ENCODE results near the gene ELMO1.

Gene ELMO1

DNA sequence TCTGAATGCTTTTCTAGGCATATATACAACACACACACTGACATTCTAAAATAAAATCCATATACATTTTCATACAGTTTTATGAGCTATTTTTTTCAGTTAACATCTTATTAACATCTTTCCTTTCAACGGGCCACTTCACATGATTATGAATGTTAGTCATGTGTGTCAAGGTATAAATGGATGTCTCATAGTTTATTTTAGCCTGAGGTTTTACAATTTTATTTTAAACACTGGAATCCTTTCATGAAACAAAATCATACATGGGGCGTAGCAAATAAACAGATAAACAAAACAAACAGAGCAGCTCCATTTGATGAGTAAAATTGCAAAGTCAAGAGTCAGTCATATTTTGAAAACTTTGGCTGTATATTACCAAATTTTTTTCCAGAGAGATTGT, 604.3 kb downstream of the ELMO1 start:
- Mint-ChIP-seq H3K9me3 (peaks cover 14% of the 10 kb centered on the region), H3K27ac (no peak overlapping the region), H3K4me1 (ENCODE audit: low read depth) (peaks cover 8% of the 10 kb centered on the region), H3K4me3 (no peak overlapping the region), H3K36me3 (ENCODE audit: low read depth) (peaks cover 7% of the 10 kb centered on the region), H3K27me3 (no peaks in the 10 kb centered on the region)
- intact Hi-C loops (cut with micrococcal nuclease): no loop called here

DNA sequence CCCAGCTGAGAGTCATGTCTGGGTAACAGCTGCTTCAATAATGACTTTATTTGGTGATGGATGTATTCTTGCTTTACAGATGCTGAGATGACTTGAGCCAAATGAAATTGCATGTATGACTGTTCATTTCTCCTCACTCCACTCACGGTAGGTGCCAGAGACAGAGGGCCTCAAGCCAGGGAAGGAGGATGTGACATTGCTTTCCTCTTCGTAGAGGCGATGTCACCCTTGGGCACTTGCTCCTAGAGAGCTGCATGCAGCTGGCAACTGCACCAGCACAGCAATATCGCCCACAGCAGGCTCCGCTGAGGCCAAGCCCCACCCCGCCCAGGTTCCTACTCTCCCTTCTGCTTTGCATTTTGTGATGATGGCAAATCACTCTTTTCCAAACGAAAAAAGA, 607.8 kb downstream of the ELMO1 start:
- Mint-ChIP-seq H3K36me3 (ENCODE audit: low read depth) (no peaks in the 10 kb centered on the region), H3K27ac (no peak overlapping the region), H3K9me3 (peaks cover 5% of the 10 kb centered on the region), H3K4me3 (no peak overlapping the region), H3K27me3 (no peaks in the 10 kb centered on the region), H3K4me1 (ENCODE audit: low read depth) (peaks cover 8% of the 10 kb centered on the region)
- intact Hi-C loops (cut with micrococcal nuclease): no loop called here

GRCh38 chr7:36838616-36839225, 609.9 kb downstream of the ELMO1 start:
- Mint-ChIP-seq H3K27ac (no peak overlapping the region), H3K4me1 (ENCODE audit: low read depth) (peaks cover 8% of the 10 kb centered on the region), H3K4me3 (no peak overlapping the region), H3K36me3 (ENCODE audit: low read depth) (no peaks in the 10 kb centered on the region), H3K27me3 (no peaks in the 10 kb centered on the region), H3K9me3 (peaks cover 6% of the 10 kb centered on the region)
- intact Hi-C loops (cut with micrococcal nuclease): no loop called here

DNA sequence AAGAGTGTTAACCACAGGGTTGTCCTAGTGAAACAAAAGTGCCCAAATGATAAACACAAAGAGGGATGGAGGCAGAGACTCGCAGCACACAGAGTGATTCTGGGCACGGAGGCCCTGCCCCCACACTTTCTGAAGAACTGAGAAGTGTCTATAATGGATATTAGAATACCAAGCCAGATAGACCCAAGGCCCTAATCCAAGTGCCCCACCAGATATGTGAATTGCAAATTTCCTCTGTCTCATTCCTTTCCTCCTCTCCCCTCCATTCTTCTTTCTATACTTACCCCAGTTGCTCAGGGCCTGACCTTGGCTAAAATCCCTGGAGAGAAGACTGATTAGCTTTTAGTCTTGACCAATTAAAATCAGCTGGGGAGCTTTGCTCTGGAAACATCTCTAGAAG, 617.6 kb downstream of the ELMO1 start:
- no peaks in the 10 kb centered on the region for H3K36me3 Mint-ChIP-seq (ENCODE audit: low read depth)
- intact Hi-C loops (cut with micrococcal nuclease): no loop called here
- no peak overlapping the region for H3K27ac Mint-ChIP-seq
- peaks cover 2% of the 10 kb centered on the region for H3K9me3 Mint-ChIP-seq
- H3K4me3 Mint-ChIP-seq: no peak overlapping the region
- H3K4me1 Mint-ChIP-seq (ENCODE audit: low read depth): peaks cover 8% of the 10 kb centered on the region
- H3K27me3 Mint-ChIP-seq: no peaks in the 10 kb centered on the region

DNA sequence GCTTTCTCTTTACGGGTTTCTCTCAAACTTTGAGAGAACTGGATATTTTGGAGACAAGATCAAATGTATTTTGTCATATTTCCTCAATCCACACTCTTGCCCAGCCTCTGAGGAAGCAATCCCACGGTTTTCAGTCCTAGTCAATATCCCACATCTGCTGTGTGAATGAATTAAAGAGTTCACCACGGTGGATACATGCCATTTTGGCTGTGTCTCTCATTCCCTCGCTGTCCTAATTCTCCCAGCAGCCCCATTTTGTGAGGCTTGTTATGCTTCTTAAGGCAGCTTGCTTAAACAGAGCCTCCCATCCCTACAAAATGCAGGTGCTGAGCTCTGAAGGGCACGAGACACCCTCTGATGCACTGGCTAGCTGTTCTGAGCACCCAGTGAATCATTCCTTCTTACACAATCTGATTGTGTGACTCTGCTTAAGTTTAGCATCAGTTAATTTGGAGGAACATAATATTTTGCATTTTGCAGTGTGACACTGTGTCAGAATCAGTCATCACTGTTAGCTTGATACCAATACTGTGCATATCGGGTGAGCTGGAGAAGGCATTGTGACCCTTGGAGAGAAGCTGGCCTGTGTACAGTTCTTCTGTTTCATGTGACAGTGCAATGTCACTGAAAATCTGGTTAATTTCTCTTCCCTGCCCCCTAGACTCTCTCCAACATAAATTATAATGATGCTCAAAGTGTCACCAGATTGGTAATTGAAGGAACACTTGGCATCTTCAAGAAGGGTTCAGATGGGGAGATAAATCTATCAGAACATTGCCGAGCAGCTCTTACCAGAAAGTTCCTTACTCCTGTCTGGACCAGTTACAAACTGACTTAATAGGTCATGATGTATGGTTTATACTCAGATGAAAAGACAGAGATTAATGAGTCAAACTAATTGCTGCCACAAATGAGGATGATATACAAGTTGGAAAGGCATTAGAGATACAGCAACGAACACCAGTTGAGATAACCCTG, 620.6 kb downstream of the ELMO1 start:
- no peaks in the 10 kb centered on the region for H3K36me3 Mint-ChIP-seq (ENCODE audit: low read depth)
- H3K4me3 Mint-ChIP-seq: no peak overlapping the region
- H3K27me3 Mint-ChIP-seq: peaks cover 3% of the 10 kb centered on the region
- intact Hi-C loops (cut with micrococcal nuclease): no loop called here
- H3K9me3 Mint-ChIP-seq: no peaks in the 10 kb centered on the region
- H3K27ac Mint-ChIP-seq: no peak overlapping the region
- peaks cover 8% of the 10 kb centered on the region for H3K4me1 Mint-ChIP-seq (ENCODE audit: low read depth)

DNA sequence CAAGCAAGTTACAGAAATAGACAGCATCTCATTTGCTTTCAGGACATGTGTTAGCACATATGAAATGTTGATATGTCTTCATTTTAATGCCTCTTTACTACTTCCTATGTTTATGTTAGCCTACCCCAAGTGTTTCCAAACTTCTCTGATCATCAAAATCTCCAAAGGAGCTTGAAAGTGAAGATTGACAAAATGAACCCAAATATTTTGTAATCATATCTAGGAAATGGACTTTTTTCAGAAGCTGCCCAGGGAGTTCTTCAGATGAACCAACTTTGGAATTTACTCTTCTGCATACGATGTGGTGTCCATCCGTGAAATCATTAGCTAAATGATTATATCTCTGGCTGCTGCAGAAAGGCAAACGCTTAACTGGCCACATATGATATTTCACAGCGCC, 623.2 kb downstream of the ELMO1 start:
- intact Hi-C loops (cut with micrococcal nuclease): no loop called here
- Mint-ChIP-seq H3K4me1 (ENCODE audit: low read depth) (peaks cover 16% of the 10 kb centered on the region), H3K4me3 (no peak overlapping the region), H3K9me3 (no peaks in the 10 kb centered on the region), H3K27me3 (peaks cover 3% of the 10 kb centered on the region), H3K27ac (no peak overlapping the region), H3K36me3 (ENCODE audit: low read depth) (no peaks in the 10 kb centered on the region)

GRCh38 chr7:36823353-36823752, 625.3 kb downstream of the ELMO1 start:
- peaks cover 3% of the 10 kb centered on the region for H3K27me3 Mint-ChIP-seq
- no peaks in the 10 kb centered on the region for H3K36me3 Mint-ChIP-seq (ENCODE audit: low read depth)
- peaks cover 28% of the 10 kb centered on the region for H3K4me1 Mint-ChIP-seq (ENCODE audit: low read depth)
- H3K4me3 Mint-ChIP-seq: no peak overlapping the region
- H3K27ac Mint-ChIP-seq: no peak overlapping the region
- intact Hi-C loops (cut with micrococcal nuclease): no loop called here
- H3K9me3 Mint-ChIP-seq: no peaks in the 10 kb centered on the region

DNA sequence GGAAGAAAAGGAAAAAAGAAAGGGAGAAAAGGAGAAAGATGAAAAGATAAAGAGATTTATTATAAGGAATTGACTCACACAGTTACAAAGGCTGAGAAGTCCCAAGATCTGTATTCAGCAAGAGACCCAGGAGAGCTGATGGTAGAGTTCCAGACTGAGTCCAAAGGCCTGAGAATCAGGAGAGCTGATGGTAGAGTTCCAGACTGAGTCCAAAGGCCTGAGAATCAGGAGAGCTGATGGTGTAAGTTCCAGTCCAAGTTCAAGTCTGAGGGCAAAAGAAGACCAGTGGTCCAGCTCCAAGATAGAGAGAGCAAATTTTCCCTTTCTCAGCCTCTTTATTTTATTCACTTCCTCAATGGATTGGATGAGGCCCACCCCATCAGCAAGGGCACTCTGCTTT, 627.0 kb downstream of the ELMO1 start:
- peaks cover 20% of the 10 kb centered on the region for H3K4me1 Mint-ChIP-seq (ENCODE audit: low read depth)
- H3K27ac Mint-ChIP-seq: no peak overlapping the region
- H3K36me3 Mint-ChIP-seq (ENCODE audit: low read depth): no peaks in the 10 kb centered on the region
- no peak overlapping the region for H3K4me3 Mint-ChIP-seq
- H3K27me3 Mint-ChIP-seq: peaks cover 3% of the 10 kb centered on the region
- H3K9me3 Mint-ChIP-seq: no peaks in the 10 kb centered on the region
- intact Hi-C loops (cut with micrococcal nuclease): no loop called here

DNA sequence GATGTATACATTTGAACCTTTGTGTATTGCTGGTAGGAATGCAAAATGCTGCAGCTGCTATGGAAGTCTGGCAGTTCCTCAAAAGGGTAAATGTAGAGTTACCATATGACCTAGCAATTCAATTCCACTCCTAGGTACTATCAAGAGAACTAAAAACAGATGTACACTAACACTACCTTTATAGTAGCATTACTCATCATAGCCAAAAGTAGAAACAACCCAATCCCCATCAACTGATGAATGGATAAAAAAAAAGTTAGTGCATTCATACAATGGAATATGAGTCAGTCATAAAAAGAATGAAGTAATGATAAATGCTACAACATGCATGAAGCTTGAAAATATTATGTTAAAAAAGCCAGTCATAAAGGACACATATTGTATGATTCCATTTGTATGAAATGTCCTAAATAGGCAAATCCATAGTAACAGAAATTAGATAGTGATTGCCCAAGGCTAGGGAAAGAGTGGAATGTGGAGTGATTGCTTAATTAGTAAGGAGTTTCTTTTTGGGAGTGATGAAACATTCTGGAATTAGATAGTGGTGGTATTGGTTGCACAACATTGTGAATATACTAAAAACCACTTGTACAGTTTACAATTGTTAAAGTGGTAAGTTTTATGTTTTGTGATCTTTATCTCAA, 628.0 kb downstream of the ELMO1 start:
- Mint-ChIP-seq H3K27me3 (peaks cover 3% of the 10 kb centered on the region), H3K4me3 (no peak overlapping the region), H3K36me3 (ENCODE audit: low read depth) (no peaks in the 10 kb centered on the region), H3K9me3 (no peaks in the 10 kb centered on the region), H3K27ac (no peak overlapping the region), H3K4me1 (ENCODE audit: low read depth) (peaks cover 20% of the 10 kb centered on the region)
- intact Hi-C loops (cut with micrococcal nuclease): no loop called here

- no peaks in the 10 kb centered on the region for H3K36me3 Mint-ChIP-seq (ENCODE audit: low read depth)
- intact Hi-C loops (cut with micrococcal nuclease): no loop called here
- H3K9me3 Mint-ChIP-seq: no peaks in the 10 kb centered on the region
- peaks cover 20% of the 10 kb centered on the region for H3K4me1 Mint-ChIP-seq (ENCODE audit: low read depth)
- no peak overlapping the region for H3K27ac Mint-ChIP-seq
- H3K27me3 Mint-ChIP-seq: no peaks in the 10 kb centered on the region
- no peak overlapping the region for H3K4me3 Mint-ChIP-seq
Measured at GRCh38 chr7:36819639-36820038, 629.0 kb downstream of the ELMO1 start.

DNA sequence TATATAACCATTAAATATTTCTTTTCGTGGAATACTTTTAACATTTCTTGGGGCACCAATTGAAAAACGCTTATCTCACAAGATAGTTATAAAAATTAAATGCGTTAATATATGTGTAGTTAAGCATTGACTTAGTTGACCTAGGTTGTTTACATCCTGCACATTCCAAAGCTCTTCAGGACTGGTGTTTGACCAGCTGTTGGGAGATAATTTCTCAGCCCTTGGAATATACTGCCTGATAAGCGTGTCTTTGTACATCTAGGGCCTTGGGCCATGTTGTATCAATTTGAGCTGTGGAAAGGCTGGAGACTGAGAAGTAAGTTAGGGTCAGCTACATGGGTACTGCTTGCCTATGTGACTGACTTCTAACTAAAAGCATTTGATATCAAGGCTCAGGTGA, 634.4 kb downstream of the ELMO1 start:
- intact Hi-C loops (cut with micrococcal nuclease): no loop called here
- H3K4me3 Mint-ChIP-seq: no peak overlapping the region
- no peaks in the 10 kb centered on the region for H3K9me3 Mint-ChIP-seq
- no peak overlapping the region for H3K27ac Mint-ChIP-seq
- H3K27me3 Mint-ChIP-seq: no peaks in the 10 kb centered on the region
- no peaks in the 10 kb centered on the region for H3K36me3 Mint-ChIP-seq (ENCODE audit: low read depth)
- H3K4me1 Mint-ChIP-seq (ENCODE audit: low read depth): peaks cover 8% of the 10 kb centered on the region

DNA sequence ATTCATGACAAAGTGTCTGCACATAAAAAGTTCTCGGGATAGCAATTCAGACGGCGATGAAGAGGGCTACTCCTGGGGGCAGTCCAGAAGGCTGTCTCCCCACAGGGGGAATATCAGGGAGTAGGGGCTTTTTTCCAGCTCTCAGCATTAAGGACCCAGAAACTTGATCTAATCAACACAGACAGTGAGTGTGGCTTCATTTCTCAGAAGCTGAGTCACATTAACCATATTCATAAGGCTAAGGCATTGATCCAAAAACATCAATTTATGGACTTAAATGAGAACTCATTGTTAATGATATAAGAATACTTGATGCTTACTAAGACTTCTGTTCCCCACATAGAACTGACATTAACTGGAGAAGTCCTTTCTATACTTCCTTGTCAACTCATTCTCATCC, 636.9 kb downstream of the ELMO1 start:
- Mint-ChIP-seq H3K9me3 (no peaks in the 10 kb centered on the region), H3K4me1 (ENCODE audit: low read depth) (peaks cover 9% of the 10 kb centered on the region), H3K27ac (no peak overlapping the region), H3K27me3 (no peaks in the 10 kb centered on the region), H3K36me3 (ENCODE audit: low read depth) (no peaks in the 10 kb centered on the region), H3K4me3 (no peak overlapping the region)
- intact Hi-C loops (cut with micrococcal nuclease): no loop called here

GRCh38 chr7:36810489-36810888, 638.2 kb downstream of the ELMO1 start:
- Mint-ChIP-seq H3K36me3 (ENCODE audit: low read depth) (no peaks in the 10 kb centered on the region), H3K27me3 (no peaks in the 10 kb centered on the region), H3K9me3 (no peaks in the 10 kb centered on the region), H3K4me1 (ENCODE audit: low read depth) (peaks cover 14% of the 10 kb centered on the region), H3K27ac (no peak overlapping the region), H3K4me3 (no peak overlapping the region)
- intact Hi-C loops (cut with micrococcal nuclease): no loop called here

DNA sequence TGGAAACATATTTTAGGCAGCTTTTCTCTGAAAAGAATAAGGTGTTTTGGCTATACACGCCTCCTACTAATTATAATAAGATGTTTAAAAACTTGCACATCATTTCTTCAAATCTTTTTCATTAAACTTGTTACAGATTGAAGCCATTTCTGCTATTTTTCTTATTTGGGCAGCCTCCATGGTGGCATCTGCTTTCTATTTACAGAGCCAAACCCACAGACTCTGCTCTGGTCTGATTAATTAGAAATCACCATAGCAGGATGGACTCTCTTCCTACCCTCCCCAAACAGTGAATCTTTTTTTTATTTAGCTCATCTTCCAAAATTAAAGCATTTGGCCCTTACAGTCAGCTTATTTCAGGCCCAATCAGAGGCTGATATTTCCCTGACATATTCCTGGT, 638.6 kb downstream of the ELMO1 start:
- Mint-ChIP-seq H3K36me3 (ENCODE audit: low read depth) (no peaks in the 10 kb centered on the region), H3K4me1 (ENCODE audit: low read depth) (peaks cover 14% of the 10 kb centered on the region), H3K4me3 (no peak overlapping the region), H3K27me3 (no peaks in the 10 kb centered on the region), H3K9me3 (no peaks in the 10 kb centered on the region), H3K27ac (no peak overlapping the region)
- intact Hi-C loops (cut with micrococcal nuclease): no loop called here
